OCI-LY7 (cell line): ENCODE results near the gene EXOC6B. TPM values are rescaled to one million over a fixed set of nuclear protein-coding genes. Genes with fewer than 3 reads are reported as not detected.

Source experiments
- BruUV-seq: library from RNA; stranded (reverse); fragments of 400-500 nt; replicated peaks from 2 replicates; lab custom pipeline; 2021; lab: Mats Ljungman, UMichigan
- CTCF ChIA-PET: fragments of 300-600 bp; sonication (Branson Sonifier 250); formaldehyde crosslinking; loops from one replicate; lab custom pipeline; 2022; ENCODE audit warnings: antibody characterized with exemption; ENCODE audit not compliant: unreplicated experiment; lab: Charles Lee
- POLR2A ChIA-PET: fragments of 300-600 bp; sonication (Branson Sonifier 250); formaldehyde crosslinking; loops from one replicate; lab custom pipeline; 2022; ENCODE audit warnings: antibody characterized with exemption; lab: Charles Lee
- DNase-seq: peaks from one replicate; pipeline ENCODE4 v3.0.0-alpha.2; 2015; ENCODE audit warnings: low spot score
- H2AFZ ChIP-seq: fragments of 200-600 bp; sonication (generic), shearing (Covaris generic); 2 replicates; pipeline ENCODE4 v1.6.1; 2014; ENCODE audit warnings: mild to moderate bottlenecking, antibody characterized with exemption, low read length, moderate library complexity
- H3K27ac ChIP-seq: fragments of 200-600 bp; sonication (generic); 2 replicates; pipeline ENCODE4 v1.5.1; 2014; ENCODE audit warnings: mixed run types, low read depth, mild to moderate bottlenecking, moderate library complexity, low read length, inconsistent platforms; ENCODE audit not compliant: poor library complexity, severe bottlenecking
- H3K36me3 ChIP-seq: fragments of 200-600 bp; sonication (generic); 2 replicates; pipeline ENCODE4 v1.6.1; 2014; ENCODE audit warnings: mild to moderate bottlenecking, antibody characterized with exemption, low read length, moderate library complexity, mixed read lengths; ENCODE audit not compliant: insufficient read depth
- H3K4me1 ChIP-seq: fragments of 200-600 bp; sonication (generic); 2 replicates; pipeline ENCODE4 v1.5.1; 2014; ENCODE audit warnings: mild to moderate bottlenecking, low read length; ENCODE audit not compliant: insufficient read depth, poor library complexity, severe bottlenecking
- H3K4me2 ChIP-seq: fragments of 200-600 bp; sonication (generic); 2 replicates; pipeline ENCODE4 v1.6.1; 2014; ENCODE audit warnings: mild to moderate bottlenecking, low read length
- H3K4me3 ChIP-seq: fragments of 200-600 bp; sonication (generic); 2 replicates; pipeline ENCODE4 v1.5.1; 2014; ENCODE audit warnings: mild to moderate bottlenecking, low read depth, low read length; ENCODE audit not compliant: poor library complexity, severe bottlenecking
- H3K79me2 ChIP-seq: fragments of 200-600 bp; sonication (generic); 2 replicates; pipeline ENCODE4 v1.6.1; 2016; ENCODE audit warnings: low read depth, mild to moderate bottlenecking, low read length, moderate library complexity, mixed read lengths; ENCODE audit not compliant: insufficient read depth
- H3K9me2 ChIP-seq: fragments of 200-600 bp; sonication (generic); 2 replicates; pipeline ENCODE4 v1.6.1; 2016; ENCODE audit warnings: mild to moderate bottlenecking, low read length, mixed read lengths; ENCODE audit not compliant: insufficient read depth
- H3K9me3 ChIP-seq: fragments of 200-600 bp; sonication (generic); 2 replicates; pipeline ENCODE4 v1.6.1; 2014; ENCODE audit warnings: mild to moderate bottlenecking, mixed run types, low read length, mixed read lengths
- H4K20me1 ChIP-seq: fragments of 200-600 bp; sonication (generic); 2 replicates; pipeline ENCODE4 v1.6.1; 2014; ENCODE audit warnings: mild to moderate bottlenecking, antibody characterized with exemption, low read length, moderate library complexity, mixed read lengths; ENCODE audit not compliant: insufficient read depth
- EZH2phosphoT487 ChIP-seq: fragments of 200-600 bp; sonication (generic); IDR thresholded peaks from 2 replicates; pipeline ENCODE4 v1.6.1; 2018; ENCODE audit warnings: low read depth, borderline replicate concordance, mild to moderate bottlenecking, mixed run types, antibody characterized with exemption, low read length, moderate library complexity, mixed read lengths
- intact Hi-C: fragments of 100-400 bp; cut with micrococcal nuclease; formaldehyde crosslinking; loops from one replicate; pipeline ENCODE4 v1.10.0; 2022; ENCODE audit not compliant: unreplicated experiment
- total RNA-seq, 2 experiments: library from RNA; depleted of rRNA in 1 of 2; stranded (reverse); fragments of >200 nt in 1 of 2; shearing (Covaris generic) in 1 of 2; gene quantifications; 2 replicates each; pipeline ENCODE4 v1.2.3, GENCODE V29; 2014 to 2022
- TF ChIP-seq, protein P1 (sequence below): fragments of 200-600 bp; sonication (generic); conservative IDR thresholded peaks from 2 replicates; pipeline ENCODE4 v1.5.1; 2014; ENCODE audit warnings: mild to moderate bottlenecking, antibody characterized with exemption, low read length, moderate library complexity, mixed read lengths

EXOC6B gene
- total RNA-seq, 2 experiments from 2014 or later: 5.1 TPM; not detected in 1

DNA sequence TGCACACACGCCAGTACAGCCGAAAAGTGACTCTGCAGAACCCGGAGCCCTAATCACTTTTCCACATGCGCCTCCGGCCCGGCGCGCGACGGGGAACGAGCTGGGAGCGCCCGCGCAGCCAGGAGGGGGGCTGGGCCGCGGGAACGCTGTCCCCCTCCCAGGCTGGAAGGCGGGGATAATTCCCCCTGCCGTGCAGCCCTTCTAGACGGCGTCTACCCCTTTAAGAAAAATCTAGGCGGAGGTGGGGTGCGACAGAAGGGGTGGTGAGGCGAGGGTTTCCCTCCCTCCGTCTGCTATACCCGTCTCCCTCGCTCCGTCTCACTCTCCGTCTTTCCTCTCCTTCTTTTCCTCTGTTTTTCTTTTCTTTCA is 680.6 kb downstream of the EXOC6B start:
- no TSS peak for BruUV-seq
- Histone ChIP-seq H3K4me2 (peak overlapping the region; percentile 20; the same call in 1 of the 2 replicates), H3K9me3 (no peaks in the 10 kb centered on the region), H3K27ac (no peak overlapping the region), H2AFZ (no peak overlapping the region), H3K79me2 (no peaks in the 10 kb centered on the region), H4K20me1 (no peaks in the 10 kb centered on the region), H3K36me3 (no peaks in the 10 kb centered on the region), H3K4me3 (no peak overlapping the region), H3K9me2 (no peaks in the 10 kb centered on the region), H3K4me1 (no peaks in the 10 kb centered on the region)
- intact Hi-C loops: no loop called here
- no peak for DNase-seq
- CTCF ChIA-PET: no interaction called here
- POLR2A ChIA-PET: no interaction called here
- no peak for TF ChIP-seq EZH2phosphoT487
- TF ChIP-seq, protein P1, sequence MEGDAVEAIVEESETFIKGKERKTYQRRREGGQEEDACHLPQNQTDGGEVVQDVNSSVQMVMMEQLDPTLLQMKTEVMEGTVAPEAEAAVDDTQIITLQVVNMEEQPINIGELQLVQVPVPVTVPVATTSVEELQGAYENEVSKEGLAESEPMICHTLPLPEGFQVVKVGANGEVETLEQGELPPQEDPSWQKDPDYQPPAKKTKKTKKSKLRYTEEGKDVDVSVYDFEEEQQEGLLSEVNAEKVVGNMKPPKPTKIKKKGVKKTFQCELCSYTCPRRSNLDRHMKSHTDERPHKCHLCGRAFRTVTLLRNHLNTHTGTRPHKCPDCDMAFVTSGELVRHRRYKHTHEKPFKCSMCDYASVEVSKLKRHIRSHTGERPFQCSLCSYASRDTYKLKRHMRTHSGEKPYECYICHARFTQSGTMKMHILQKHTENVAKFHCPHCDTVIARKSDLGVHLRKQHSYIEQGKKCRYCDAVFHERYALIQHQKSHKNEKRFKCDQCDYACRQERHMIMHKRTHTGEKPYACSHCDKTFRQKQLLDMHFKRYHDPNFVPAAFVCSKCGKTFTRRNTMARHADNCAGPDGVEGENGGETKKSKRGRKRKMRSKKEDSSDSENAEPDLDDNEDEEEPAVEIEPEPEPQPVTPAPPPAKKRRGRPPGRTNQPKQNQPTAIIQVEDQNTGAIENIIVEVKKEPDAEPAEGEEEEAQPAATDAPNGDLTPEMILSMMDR: no peak

DNA sequence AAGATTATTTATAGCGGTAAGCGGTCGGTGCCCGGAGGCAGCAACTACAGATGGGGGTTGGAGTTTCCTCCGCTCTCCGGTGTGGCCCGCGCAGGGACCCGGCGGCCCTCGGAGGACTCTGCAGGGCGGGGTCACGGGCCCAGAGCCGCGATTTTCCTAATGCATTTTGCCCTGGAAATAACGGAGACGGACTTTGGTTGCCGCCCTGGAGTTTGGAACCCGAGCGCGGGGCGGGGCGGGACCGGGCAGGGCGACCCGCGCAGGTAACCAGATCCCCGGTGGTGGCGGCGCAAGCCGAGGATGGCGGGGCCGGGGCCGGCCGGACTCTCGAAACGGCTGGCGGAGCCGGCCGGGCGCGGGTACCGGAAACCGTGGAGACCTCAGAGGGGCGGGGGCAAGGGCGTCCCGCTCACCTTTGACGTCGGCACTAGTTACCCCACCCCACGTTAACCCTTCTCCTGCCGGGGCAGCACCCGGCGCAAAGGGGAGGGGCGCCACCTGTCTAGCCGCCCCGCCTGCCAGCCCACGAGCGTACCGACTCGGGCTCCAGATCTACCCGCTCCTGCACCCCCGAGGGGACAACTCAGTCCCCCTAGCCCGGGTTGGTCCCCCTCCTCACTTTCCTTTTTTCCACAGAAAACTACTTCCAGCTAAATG is 681.1 kb downstream of the EXOC6B start:
- H3K27ac ChIP-seq: no peak overlapping the region
- no peaks in the 10 kb centered on the region for H3K9me3 ChIP-seq
- H2AFZ ChIP-seq: no peak overlapping the region
- ChIA-PET POLR2A (no interaction called here), CTCF (no interaction called here)
- BruUV-seq: no TSS peak
- H3K4me1 ChIP-seq: no peaks in the 10 kb centered on the region
- TF ChIP-seq, protein P1: no peak
- no peaks in the 10 kb centered on the region for H4K20me1 ChIP-seq
- no peak overlapping the region for H3K4me3 ChIP-seq
- DNase-seq: no peak
- H3K4me2 ChIP-seq: peak overlapping the region; percentile 20; the same call in 1 of the 2 replicates
- intact Hi-C loops: no loop called here
- no peaks in the 10 kb centered on the region for H3K36me3 ChIP-seq
- no peaks in the 10 kb centered on the region for H3K79me2 ChIP-seq
- H3K9me2 ChIP-seq: no peaks in the 10 kb centered on the region

DNA sequence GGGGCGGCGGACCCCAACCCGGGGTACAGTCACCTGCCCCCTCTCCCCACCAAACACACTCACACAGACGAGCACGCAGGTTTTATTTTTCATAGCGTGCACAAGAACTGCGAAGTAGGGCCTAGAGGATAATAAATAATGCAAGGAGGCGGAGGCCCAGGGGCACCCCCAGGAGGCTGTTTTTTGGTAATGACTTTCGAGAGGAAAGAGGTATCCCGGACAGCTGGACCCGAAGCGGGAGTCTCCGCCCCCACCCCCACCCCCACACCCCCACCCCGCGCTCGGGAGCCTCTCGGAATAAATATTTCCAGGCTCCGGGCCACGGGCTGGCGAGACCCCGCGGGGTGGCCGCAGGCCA is 681.6 kb downstream of the EXOC6B start:
- Histone ChIP-seq H3K4me3 (no peak overlapping the region), H3K4me1 (no peaks in the 10 kb centered on the region), H3K9me2 (no peaks in the 10 kb centered on the region), H3K9me3 (no peaks in the 10 kb centered on the region), H3K27ac (no peak overlapping the region), H4K20me1 (no peaks in the 10 kb centered on the region), H3K36me3 (no peaks in the 10 kb centered on the region), H3K4me2 (no peak overlapping the region), H3K79me2 (no peaks in the 10 kb centered on the region), H2AFZ (no peak overlapping the region)
- BruUV-seq: no TSS peak
- intact Hi-C loops: no loop called here
- DNase-seq: no peak
- TF ChIP-seq, protein P1: no peak
- no peak for TF ChIP-seq EZH2phosphoT487
- POLR2A ChIA-PET: no interaction called here
- CTCF ChIA-PET: no interaction called here
